Measurements from ENCODE around the gene CNGA4.
"Not testable (repeated sequence)": the region's sequence is repeated elsewhere in the genome, so short reads cannot be mapped to it uniquely, and the experiment has no call there.

Gene CNGA4

DNA sequence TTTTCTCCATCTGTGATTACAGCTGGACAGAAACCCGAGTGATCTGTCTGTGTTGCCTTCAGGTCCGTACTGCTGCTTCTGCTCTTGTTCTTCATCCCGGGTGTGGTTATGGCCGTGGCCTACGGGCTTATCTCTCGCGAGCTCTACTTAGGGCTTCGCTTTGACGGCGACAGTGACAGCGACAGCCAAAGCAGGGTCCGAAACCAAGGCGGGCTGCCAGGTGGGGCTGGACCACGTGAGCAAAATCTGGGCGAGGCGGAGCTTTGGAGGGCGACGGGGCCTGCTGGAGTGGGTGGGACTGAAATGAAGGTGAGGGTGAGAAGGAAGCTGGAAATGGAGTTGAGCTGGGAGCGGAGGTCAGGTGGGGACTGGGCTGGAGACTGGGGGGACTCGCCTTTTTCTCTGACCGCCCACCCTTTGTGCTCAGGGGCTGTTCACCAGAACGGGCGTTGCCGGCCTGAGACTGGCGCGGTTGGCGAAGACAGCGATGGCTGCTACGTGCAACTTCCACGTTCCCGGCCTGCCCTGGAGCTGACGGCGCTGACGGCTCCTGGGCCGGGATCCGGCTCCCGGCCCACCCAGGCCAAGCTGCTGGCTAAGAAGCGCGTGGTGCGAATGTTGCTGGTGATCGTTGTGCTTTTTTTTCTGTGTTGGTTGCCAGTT lies 31.8 kb downstream of the CNGA4 start:
- DNase-seq: no peak

DNA sequence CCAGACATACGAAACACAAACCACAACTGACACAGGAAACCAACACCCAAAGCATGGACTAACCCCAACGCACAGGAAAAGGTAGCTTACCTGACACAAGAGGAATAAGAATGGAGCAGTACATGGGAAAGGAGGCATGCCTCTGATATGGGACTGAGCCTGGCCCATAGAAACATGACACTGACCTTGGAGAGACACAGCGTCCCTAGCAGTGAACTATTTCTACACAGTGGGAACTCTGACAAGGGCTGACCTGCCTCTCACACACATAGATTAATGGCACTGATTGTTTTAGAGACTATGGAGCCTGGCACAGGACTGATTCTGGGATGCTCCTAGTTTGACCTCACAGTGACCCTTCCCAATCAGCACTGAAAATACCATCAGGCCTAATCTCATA lies 32.7 kb downstream of the CNGA4 start:
- no peak for DNase-seq

DNA sequence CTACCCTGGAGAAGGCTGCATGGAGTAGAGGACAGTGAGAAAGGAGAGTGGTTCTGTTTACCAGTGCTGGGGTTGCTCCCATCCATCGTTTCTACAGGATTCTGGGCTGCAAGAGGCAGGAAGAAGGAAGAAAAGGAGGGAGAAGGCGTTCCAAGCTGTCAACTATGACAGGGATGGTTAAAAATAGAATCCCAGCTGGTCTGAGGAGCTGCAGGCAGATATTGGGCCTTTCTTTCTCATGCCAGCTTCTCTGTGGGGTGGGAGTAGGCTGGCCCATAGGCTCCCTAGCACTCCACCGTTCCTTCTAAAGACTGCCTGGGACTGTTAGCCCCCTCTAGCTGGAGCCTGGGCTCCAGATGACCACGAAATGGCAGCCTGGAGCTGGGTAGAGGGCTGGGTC lies 34.3 kb downstream of the CNGA4 start:
- no peak for DNase-seq

DNA sequence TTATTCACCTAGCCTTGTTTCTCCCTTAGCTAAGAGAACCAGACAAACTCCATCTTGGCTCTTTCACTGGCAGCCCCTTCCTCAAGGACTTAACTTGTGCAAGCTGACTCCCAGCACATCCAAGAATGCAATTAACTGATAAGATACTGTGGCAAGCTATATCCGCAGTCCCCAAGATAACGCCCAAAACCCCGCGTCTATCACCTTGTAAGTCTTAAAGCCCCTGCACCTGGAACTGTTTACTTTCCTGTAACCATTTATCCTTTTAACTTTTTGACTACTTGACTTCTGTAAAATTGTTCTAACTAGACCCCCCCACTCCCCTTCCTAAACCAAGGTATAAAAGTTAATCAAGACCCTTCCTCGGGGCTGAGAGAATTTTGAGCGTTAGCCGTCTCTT lies 41.9 kb downstream of the CNGA4 start:
- not testable (repeated sequence) for DNase-seq

DNA sequence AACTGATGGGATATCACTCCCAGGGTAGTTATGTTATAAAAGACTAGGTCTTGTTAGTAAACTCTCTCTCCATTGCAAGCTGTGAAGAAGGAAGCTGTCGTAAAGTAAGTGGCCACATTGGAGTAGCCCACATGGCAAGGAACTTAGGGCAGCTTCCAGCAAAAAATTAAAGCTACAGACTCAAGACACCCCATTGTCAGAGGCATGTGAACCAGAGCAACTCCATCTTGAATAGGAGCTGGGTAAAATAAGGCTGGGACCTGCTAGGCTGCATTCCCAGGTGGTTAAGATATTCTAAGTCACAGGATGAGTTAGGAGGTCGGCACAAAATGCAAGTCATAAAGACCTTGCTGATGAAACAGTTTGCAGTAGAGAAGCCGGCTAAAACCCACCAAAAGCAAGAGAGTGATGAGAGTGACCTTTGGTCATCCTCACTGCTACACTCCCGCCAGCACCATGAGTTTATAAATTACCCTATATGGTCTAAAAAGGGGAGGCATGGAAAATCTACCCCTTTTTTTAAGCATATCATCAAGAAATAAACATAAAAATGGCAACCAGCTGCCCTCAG lies 44.6 kb downstream of the CNGA4 start:
- DNase-seq: no peak

DNA sequence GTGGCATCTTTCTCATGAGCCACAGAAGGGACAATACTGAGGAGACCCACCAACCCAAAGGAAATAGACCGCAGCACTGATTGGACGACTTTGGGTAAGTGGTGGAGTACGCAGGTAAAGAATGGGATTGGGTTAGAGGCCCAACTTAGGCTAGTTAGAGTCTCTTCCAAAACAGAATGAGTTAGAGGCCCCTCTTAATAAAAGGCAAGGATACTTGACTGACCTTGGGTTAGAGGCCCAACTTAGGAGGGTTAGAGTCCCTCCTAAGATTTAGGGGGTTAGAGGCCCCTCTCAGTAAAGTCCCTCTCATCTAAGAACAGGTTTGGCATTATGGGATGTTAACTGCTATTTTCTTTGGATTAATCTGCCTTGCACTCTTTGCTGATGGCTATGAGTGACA lies 45.4 kb downstream of the CNGA4 start:
- DNase-seq: no peak

DNA sequence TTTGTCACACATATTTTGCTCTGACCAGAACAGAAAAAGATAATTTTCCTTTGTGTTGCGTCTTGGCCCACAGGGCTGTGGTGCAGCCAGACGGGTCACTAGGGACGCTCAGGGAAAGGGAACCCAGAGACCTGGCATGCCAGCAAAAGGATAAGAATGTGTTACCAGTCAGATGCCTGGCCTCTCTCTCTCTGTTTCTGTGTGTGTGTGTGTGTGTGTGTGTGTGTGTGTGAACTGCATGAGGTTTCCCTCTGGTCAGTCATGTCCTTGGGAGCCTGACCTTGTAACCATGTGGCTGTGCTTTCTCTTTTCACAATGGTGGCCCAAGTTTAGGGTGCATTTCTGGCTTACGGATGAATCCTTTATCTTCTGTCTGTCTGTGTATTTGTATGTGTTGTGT lies 46.1 kb downstream of the CNGA4 start:
- no peak for DNase-seq

All from NCI-H2029 treated with DMSO at 0.1 percent for 48 hours (cell line).